ENCODE measurements around the gene SNED1. TPM values are rescaled to one million over a fixed set of nuclear protein-coding genes. Genes with fewer than 3 reads are reported as not detected.

Gene SNED1
- total RNA-seq, 2 donors from 2014 or later, result 0.66 to 4.5 TPM

- Mint-ChIP-seq H3K27ac (no peak overlapping the region), H3K36me3 (ENCODE audit: low read depth) (peaks cover 43% of the 10 kb centered on the region), H3K4me1 (no peaks in the 10 kb centered on the region), H3K27me3 (ENCODE audit: insufficient read depth) (no peaks in the 10 kb centered on the region), H3K9me3 (peaks cover 6% of the 10 kb centered on the region), H3K4me3 (no peak overlapping the region)
- Histone ChIP-seq H3K4me1 (ENCODE audit: control insufficient read depth, insufficient read depth, low read length) (no peaks in the 10 kb centered on the region), H3K27ac (ENCODE audit: low read depth, low read length) (no peak overlapping the region), H3K9ac (ENCODE audit: extremely low read depth, low read length, poor library complexity, severe bottlenecking) (no peak overlapping the region), H3K36me3 (ENCODE audit: control insufficient read depth, insufficient read depth, low read length) (peaks cover 19% of the 10 kb centered on the region), H3K9me3 (ENCODE audit: control insufficient read depth, low read length) (peaks cover 6% of the 10 kb centered on the region), H3K27me3 (ENCODE audit: control insufficient read depth, insufficient read depth, low read length, poor library complexity, severe bottlenecking) (no peaks in the 10 kb centered on the region), H3K4me3 (ENCODE audit: low read length) (no peak overlapping the region)
- DNase-seq, result no peak
- 92 to 100% methylated on average over 1 to 2 of the region's 2 CpGs for WGBS, 2 experiments (ENCODE audit: insufficient coverage in 1 of 2, insufficient read length in 1 of 2)
- TF ChIP-seq CTCF (conservative IDR thresholded peaks at IDR 0.05), result no peak
Observed at GRCh38 chr2:241120440-241120839, 122.0 kb downstream of the SNED1 start.

GRCh38 chr2:241121008-241121407 lies 122.6 kb downstream of the SNED1 start:
- DNase-seq, result no peak
- H3K4me3 Mint-ChIP-seq, result no peak overlapping the region
- no peaks in the 10 kb centered on the region for H3K27me3 Mint-ChIP-seq (ENCODE audit: insufficient read depth)
- Histone ChIP-seq H3K9ac (ENCODE audit: extremely low read depth, low read length, poor library complexity, severe bottlenecking) (no peak overlapping the region), H3K36me3 (ENCODE audit: control insufficient read depth, insufficient read depth, low read length) (peaks cover 18% of the 10 kb centered on the region), H3K4me1 (ENCODE audit: control insufficient read depth, insufficient read depth, low read length) (no peaks in the 10 kb centered on the region), H3K9me3 (ENCODE audit: control insufficient read depth, low read length) (peaks cover 6% of the 10 kb centered on the region), H3K27me3 (ENCODE audit: control insufficient read depth, insufficient read depth, low read length, poor library complexity, severe bottlenecking) (no peaks in the 10 kb centered on the region), H3K4me3 (ENCODE audit: low read length) (no peak overlapping the region), H3K27ac (ENCODE audit: low read depth, low read length) (no peak overlapping the region)
- no peaks in the 10 kb centered on the region for H3K4me1 Mint-ChIP-seq
- peaks cover 6% of the 10 kb centered on the region for H3K9me3 Mint-ChIP-seq
- no peak overlapping the region for H3K27ac Mint-ChIP-seq
- peaks cover 46% of the 10 kb centered on the region for H3K36me3 Mint-ChIP-seq (ENCODE audit: low read depth)
- TF ChIP-seq CTCF (conservative IDR thresholded peaks at IDR 0.05), result no peak
- 98% methylated on average over 3 of the region's 5 CpGs; no CpG with 5 or more reads in 1 of the 2 experiments for WGBS, 2 experiments (ENCODE audit: insufficient coverage in 1 of 2, insufficient read length in 1 of 2)

- Histone ChIP-seq H3K36me3 (ENCODE audit: control insufficient read depth, insufficient read depth, low read length) (peaks cover 13% of the 10 kb centered on the region), H3K4me3 (ENCODE audit: low read length) (no peak overlapping the region), H3K4me1 (ENCODE audit: control insufficient read depth, insufficient read depth, low read length) (no peaks in the 10 kb centered on the region), H3K9ac (ENCODE audit: extremely low read depth, low read length, poor library complexity, severe bottlenecking) (no peak overlapping the region), H3K27ac (ENCODE audit: low read depth, low read length) (no peak overlapping the region), H3K27me3 (ENCODE audit: control insufficient read depth, insufficient read depth, low read length, poor library complexity, severe bottlenecking) (no peaks in the 10 kb centered on the region), H3K9me3 (ENCODE audit: control insufficient read depth, low read length) (peaks cover 6% of the 10 kb centered on the region)
- H3K27ac Mint-ChIP-seq, result no peak overlapping the region
- 90 to 91% methylated on average over 9 to 19 of the region's 19 CpGs for WGBS, 2 experiments (ENCODE audit: insufficient coverage in 1 of 2, insufficient read length in 1 of 2)
- peaks cover 6% of the 10 kb centered on the region for H3K9me3 Mint-ChIP-seq
- H3K36me3 Mint-ChIP-seq (ENCODE audit: low read depth), result peaks cover 47% of the 10 kb centered on the region
- TF ChIP-seq CTCF (conservative IDR thresholded peaks at IDR 0.05), result no peak
- no peaks in the 10 kb centered on the region for H3K4me1 Mint-ChIP-seq
- no peak for DNase-seq
- H3K27me3 Mint-ChIP-seq (ENCODE audit: insufficient read depth), result no peaks in the 10 kb centered on the region
- H3K4me3 Mint-ChIP-seq, result no peak overlapping the region
Observed at GRCh38 chr2:241122376-241123002, 124.1 kb downstream of the SNED1 start.
